Testis (tissue), 3 donors: Measurements from ENCODE around the gene PTX3. TPM values are rescaled to one million over a fixed set of nuclear protein-coding genes. Genes with fewer than 3 reads are reported as not detected.

Source experiments
- DNase-seq: peaks from one replicate; pipeline ENCODE4 v3.0.0-alpha.2; 2019
- H3K27ac ChIP-seq, 2 donors: fragments of 200-600 bp; sonication (generic); one replicate each; pipeline ENCODE4 v1.5.1; 2019
- H3K27me3 ChIP-seq: fragments of 200-600 bp; sonication (generic); one replicate; pipeline ENCODE4 v1.5.1; 2019
- H3K36me3 ChIP-seq: fragments of 200-600 bp; sonication (generic); one replicate; pipeline ENCODE4 v1.5.1; 2017; ENCODE audit warnings: low read depth; ENCODE audit errors: missing control alignments
- H3K4me1 ChIP-seq: fragments of 200-600 bp; sonication (generic); one replicate; pipeline ENCODE4 v1.5.1; 2019
- H3K4me3 ChIP-seq, 2 donors: fragments of 200-600 bp; sonication (generic); one replicate each; pipeline ENCODE4 v1.5.1; 2017 to 2019
- H3K9me3 ChIP-seq: fragments of 200-600 bp; sonication (generic); one replicate; pipeline ENCODE4 v1.5.1; 2017
- POLR2A ChIP-seq: fragments of 450-650 bp; IDR thresholded peaks from one replicate; pipeline ENCODE4 v1.6.1; 2017; ENCODE audit warnings: antibody characterized with exemption, mild to moderate bottlenecking, moderate library complexity
- WGBS, 2 donors: methylation state at CpG; one replicate each; pipeline ENCODE4 v1.1.5; 2018; 5-methylcytosine and 5-hydroxymethylcytosine counted together
- intact Hi-C: fragments of 100-400 bp; cut with DNase I; formaldehyde crosslinking; loops from one replicate; pipeline ENCODE4 v1.15.1; 2023; ENCODE audit warnings: low total_unique reads
- polyA plus RNA-seq: library from polyadenylated mRNA; stranded (reverse); fragments of 350-450 nt; fragmentation: Illumina TruSeq; extraction: RNeasy Lipid Tissue Mini Kit (QIAGEN cat#74804); gene quantifications from one replicate; pipeline ENCODE4 v1.2.3, GENCODE V29; 2014; ENCODE audit warnings: low read depth, low replicate concordance; ENCODE audit not compliant: insufficient read depth
- total RNA-seq, 2 donors: library from RNA; depleted of rRNA; stranded (reverse); fragments of >200 nt; gene quantifications; one replicate each; pipeline ENCODE4 v1.2.3, GENCODE V29; 2016
- TF ChIP-seq, protein P1 (sequence below), 3 experiments: fragments of 450-650 bp in 2 of 3; fragments of 200-600 bp in 1 of 3; sonication (generic) in 1 of 3; IDR thresholded peaks; one replicate each; pipeline ENCODE4 v1.5.1; 2016 to 2019; ENCODE audit warnings: antibody characterized with exemption in 3 of 3, mild to moderate bottlenecking in 2 of 3, moderate library complexity in 1 of 3

PTX3 gene
- total and polyA plus RNA-seq, 3 donors from 2014 or later = 0.19 to 0.95 (median 0.24) TPM

DNA sequence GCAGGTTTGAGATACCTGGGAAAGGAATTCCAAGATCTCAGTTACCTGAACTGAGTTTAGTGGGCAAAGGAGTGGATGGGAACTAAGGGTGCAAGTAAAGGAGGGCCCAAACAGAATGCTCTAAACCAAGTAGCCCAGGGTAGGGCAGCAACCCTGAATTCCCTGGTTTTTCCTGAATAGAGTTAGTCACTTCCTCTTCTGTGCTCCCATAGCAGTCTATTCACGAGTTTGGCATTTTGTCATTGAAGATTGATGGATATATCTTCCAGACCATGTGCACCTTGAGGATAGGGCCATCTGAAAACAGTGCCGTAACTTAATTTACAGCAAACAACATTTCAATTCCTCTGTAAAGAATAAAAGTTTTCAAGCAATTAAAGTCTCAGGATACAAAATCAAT, 18.5 kb upstream of the PTX3 start:
- H3K27ac ChIP-seq = no peak overlapping the region
- no peaks in the 10 kb centered on the region for H3K36me3 ChIP-seq
- H3K4me1 ChIP-seq = no peaks in the 10 kb centered on the region
- WGBS, 2 donors = 81 to 85% methylated on average over 2 of the region's 2 CpGs
- no peaks in the 10 kb centered on the region for H3K9me3 ChIP-seq
- H3K4me3 ChIP-seq = no peak overlapping the region
- intact Hi-C loops = no loop called here
- TF ChIP-seq, protein P1, sequence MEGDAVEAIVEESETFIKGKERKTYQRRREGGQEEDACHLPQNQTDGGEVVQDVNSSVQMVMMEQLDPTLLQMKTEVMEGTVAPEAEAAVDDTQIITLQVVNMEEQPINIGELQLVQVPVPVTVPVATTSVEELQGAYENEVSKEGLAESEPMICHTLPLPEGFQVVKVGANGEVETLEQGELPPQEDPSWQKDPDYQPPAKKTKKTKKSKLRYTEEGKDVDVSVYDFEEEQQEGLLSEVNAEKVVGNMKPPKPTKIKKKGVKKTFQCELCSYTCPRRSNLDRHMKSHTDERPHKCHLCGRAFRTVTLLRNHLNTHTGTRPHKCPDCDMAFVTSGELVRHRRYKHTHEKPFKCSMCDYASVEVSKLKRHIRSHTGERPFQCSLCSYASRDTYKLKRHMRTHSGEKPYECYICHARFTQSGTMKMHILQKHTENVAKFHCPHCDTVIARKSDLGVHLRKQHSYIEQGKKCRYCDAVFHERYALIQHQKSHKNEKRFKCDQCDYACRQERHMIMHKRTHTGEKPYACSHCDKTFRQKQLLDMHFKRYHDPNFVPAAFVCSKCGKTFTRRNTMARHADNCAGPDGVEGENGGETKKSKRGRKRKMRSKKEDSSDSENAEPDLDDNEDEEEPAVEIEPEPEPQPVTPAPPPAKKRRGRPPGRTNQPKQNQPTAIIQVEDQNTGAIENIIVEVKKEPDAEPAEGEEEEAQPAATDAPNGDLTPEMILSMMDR (IDR thresholded peaks at IDR 0.05) = no peak
- TF ChIP-seq POLR2A = no peak
- H3K27me3 ChIP-seq = no peaks in the 10 kb centered on the region
- DNase-seq = no peak

DNA sequence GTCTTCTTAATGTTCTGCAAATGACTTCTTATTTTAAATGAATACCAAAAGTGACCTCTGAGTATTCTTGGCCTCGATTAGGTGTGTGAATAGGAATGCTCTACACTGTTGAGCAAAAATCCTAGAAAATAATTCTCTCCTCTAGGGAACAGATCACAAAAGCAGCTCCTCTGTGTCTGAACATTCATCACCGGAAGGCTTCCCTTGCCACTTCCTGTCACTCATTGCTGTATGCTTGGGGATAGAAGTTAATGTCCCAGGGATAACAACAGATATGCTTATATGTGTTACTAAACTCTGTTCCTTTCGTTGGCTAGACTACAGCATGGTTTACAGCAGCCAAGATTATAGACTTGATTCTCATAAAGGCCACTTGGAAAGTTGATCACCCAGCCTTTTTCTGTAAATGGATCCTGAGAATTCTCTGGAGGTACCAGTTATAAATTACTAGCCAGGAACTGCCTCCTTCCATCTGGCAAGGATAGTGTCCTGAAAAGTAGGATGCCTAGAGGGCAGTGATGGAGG, 16.0 kb upstream of the PTX3 start:
- Histone ChIP-seq H3K4me3 (no peak overlapping the region), H3K27ac (no peak overlapping the region), H3K9me3 (no peaks in the 10 kb centered on the region), H3K4me1 (no peaks in the 10 kb centered on the region), H3K36me3 (no peaks in the 10 kb centered on the region), H3K27me3 (no peaks in the 10 kb centered on the region)
- intact Hi-C loops = no loop called here
- 80 to 85% methylated on average over 3 of the region's 3 CpGs for WGBS, 2 donors
- TF ChIP-seq, protein P1 (IDR thresholded peaks at IDR 0.05) = no peak
- no peak for TF ChIP-seq POLR2A
- no peak for DNase-seq

DNA sequence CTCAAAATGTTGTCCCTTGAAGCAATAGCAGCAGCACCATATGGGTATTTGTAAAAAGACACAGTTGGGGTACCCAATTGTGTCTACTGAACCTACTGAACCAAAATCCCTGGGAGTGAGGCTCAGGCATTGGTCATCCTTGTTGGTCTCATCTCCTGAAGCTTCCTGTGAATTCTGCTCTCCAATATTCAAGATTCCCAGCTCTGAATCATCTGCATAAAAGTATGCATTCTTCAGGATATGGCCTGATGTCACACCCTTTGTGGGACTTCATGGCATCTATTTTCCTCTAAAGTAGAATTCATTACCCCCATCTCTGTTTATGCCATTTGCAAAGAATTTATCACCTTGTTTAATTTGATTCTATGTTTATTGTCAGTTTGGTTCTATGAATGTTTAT, 13.3 kb upstream of the PTX3 start:
- no peak overlapping the region for H3K4me3 ChIP-seq

DNA sequence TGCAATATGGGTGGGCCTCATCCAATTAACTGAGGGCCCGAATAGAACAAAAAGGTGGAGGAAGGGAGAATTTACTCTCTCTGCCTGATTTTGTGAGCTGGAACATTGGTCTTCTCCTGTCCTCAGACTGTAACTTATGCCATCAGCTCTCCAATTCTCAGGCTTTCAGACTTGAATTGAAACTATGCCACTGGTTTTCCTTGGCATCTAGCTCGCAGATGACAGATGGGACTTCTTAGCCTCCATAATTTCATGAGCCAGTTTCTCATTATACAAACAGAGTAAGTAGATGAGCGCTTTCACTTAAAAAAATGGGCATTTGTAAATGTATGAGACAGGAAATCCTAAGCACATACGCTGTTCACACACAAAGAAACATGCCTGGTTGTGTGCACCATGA, 8.7 kb upstream of the PTX3 start:
- Histone ChIP-seq H3K27ac (no peak overlapping the region), H3K27me3 (no peaks in the 10 kb centered on the region), H3K36me3 (no peaks in the 10 kb centered on the region), H3K4me1 (no peaks in the 10 kb centered on the region), H3K4me3 (no peak overlapping the region), H3K9me3 (no peaks in the 10 kb centered on the region)
- WGBS, 2 donors = 80 to 94% methylated on average over 4 of the region's 4 CpGs
- intact Hi-C loops = no loop called here
- no peak for DNase-seq
- TF ChIP-seq POLR2A = no peak
- TF ChIP-seq, protein P1 (IDR thresholded peaks at IDR 0.05) = no peak

More for the DNA sequence above, 13.3 kb upstream of the PTX3 start:
- Histone ChIP-seq H3K27ac (no peak overlapping the region), H3K4me1 (no peaks in the 10 kb centered on the region), H3K9me3 (no peaks in the 10 kb centered on the region), H3K36me3 (no peaks in the 10 kb centered on the region), H3K27me3 (no peaks in the 10 kb centered on the region)
- no peak for DNase-seq
- TF ChIP-seq POLR2A = no peak
- intact Hi-C loops = no loop called here

DNA sequence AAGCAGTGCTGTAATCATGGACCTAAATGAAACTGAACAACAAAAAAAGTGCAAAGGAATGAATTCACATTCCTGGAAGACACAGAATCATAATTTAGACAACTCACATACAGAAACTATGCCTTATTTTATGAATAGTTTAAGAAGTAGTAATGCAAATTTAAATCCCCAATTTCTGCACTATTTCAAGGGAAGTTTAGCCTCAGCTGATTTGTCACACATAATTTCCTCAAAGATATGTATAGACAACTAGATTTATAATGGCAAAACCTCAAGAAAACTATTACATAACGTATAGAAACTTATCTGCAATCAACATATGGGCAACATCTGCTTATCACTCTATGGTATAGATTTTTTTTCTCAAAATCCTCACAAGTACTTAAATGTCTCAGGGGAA, 7.8 kb upstream of the PTX3 start:
- no peak overlapping the region for H3K27ac ChIP-seq
- no peak for TF ChIP-seq POLR2A
- TF ChIP-seq, protein P1 (IDR thresholded peaks at IDR 0.05) = no peak
- no peaks in the 10 kb centered on the region for H3K9me3 ChIP-seq
- H3K4me3 ChIP-seq = no peak overlapping the region
- WGBS, 2 donors = 72 to 78% methylated on average over 1 of the region's 1 CpG
- no peaks in the 10 kb centered on the region for H3K36me3 ChIP-seq
- no peak for DNase-seq
- no peaks in the 10 kb centered on the region for H3K4me1 ChIP-seq
- intact Hi-C loops = no loop called here
- H3K27me3 ChIP-seq = no peaks in the 10 kb centered on the region
